ENCODE data around the gene ENDOG. TPM values are rescaled to one million over a fixed set of nuclear protein-coding genes. Genes with fewer than 3 reads are reported as not detected.

ENDOG gene
- total RNA-seq, 4 donors from 2014 or later: 2.1 to 22.0 (median 9.1) TPM

GRCh38 chr9:128833696-128834095 is 15.4 kb downstream of the ENDOG start:
- no peaks in the 10 kb centered on the region for H3K27me3 ChIP-seq
- no peak overlapping the region for H3K4me3 ChIP-seq
- no peak for TF ChIP-seq POLR2A (IDR thresholded peaks at IDR 0.05)
- TF ChIP-seq, protein P1, sequence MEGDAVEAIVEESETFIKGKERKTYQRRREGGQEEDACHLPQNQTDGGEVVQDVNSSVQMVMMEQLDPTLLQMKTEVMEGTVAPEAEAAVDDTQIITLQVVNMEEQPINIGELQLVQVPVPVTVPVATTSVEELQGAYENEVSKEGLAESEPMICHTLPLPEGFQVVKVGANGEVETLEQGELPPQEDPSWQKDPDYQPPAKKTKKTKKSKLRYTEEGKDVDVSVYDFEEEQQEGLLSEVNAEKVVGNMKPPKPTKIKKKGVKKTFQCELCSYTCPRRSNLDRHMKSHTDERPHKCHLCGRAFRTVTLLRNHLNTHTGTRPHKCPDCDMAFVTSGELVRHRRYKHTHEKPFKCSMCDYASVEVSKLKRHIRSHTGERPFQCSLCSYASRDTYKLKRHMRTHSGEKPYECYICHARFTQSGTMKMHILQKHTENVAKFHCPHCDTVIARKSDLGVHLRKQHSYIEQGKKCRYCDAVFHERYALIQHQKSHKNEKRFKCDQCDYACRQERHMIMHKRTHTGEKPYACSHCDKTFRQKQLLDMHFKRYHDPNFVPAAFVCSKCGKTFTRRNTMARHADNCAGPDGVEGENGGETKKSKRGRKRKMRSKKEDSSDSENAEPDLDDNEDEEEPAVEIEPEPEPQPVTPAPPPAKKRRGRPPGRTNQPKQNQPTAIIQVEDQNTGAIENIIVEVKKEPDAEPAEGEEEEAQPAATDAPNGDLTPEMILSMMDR (IDR thresholded peaks at IDR 0.05): no peak
- H3K36me3 ChIP-seq: no peaks in the 10 kb centered on the region
- no peak for DNase-seq
- no peaks in the 10 kb centered on the region for H3K9me3 ChIP-seq
- no peak overlapping the region for H3K27ac ChIP-seq
- intact Hi-C loops (cut with DNase I; ENCODE audit: low total_unique reads): no loop called here
- no peaks in the 10 kb centered on the region for H3K4me1 ChIP-seq

- intact Hi-C loops (cut with DNase I; ENCODE audit: low total_unique reads): no loop called here
- Histone ChIP-seq H3K4me1 (no peaks in the 10 kb centered on the region), H3K36me3 (no peaks in the 10 kb centered on the region), H3K27me3 (no peaks in the 10 kb centered on the region), H3K9me3 (no peaks in the 10 kb centered on the region), H3K27ac (no peak overlapping the region), H3K4me3 (no peak overlapping the region)
- TF ChIP-seq, protein P1 (IDR thresholded peaks at IDR 0.05): no peak
- no peak for TF ChIP-seq POLR2A (IDR thresholded peaks at IDR 0.05)
- DNase-seq: no peak
These were observed 17.2 kb downstream of the ENDOG start for GRCh38 chr9:128835246-128836210.

GRCh38 chr9:128836509-128837145 is 18.3 kb downstream of the ENDOG start:
- Histone ChIP-seq H3K4me1 (no peaks in the 10 kb centered on the region), H3K9me3 (no peaks in the 10 kb centered on the region), H3K27ac (no peak overlapping the region), H3K4me3 (no peak overlapping the region), H3K27me3 (no peaks in the 10 kb centered on the region), H3K36me3 (no peaks in the 10 kb centered on the region)
- intact Hi-C loops (cut with DNase I; ENCODE audit: low total_unique reads): no loop called here
- DNase-seq: no peak
- TF ChIP-seq, protein P1 (IDR thresholded peaks at IDR 0.05): no peak
- no peak for TF ChIP-seq POLR2A (IDR thresholded peaks at IDR 0.05)

DNA sequence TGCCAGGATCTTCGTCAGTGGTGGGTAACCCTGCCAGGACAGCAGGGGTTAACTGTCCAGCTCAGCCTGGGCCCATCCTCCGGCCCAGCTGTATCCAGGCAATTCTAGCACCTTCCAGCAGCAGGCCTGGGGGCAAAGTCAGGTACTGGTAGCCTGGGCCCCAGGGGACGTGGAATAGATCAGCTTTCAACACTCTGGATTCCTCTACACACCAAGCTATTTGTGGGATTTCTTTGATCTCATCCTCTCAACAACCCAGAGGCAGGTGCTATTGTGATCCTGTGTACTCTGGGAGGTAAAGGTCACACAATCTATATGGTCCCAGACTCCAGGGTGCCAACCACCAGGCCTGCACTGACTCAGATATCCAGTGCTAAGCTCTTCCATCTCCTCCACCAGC is 20.0 kb downstream of the ENDOG start:
- Histone ChIP-seq H3K27me3 (no peaks in the 10 kb centered on the region), H3K4me1 (no peaks in the 10 kb centered on the region), H3K36me3 (no peaks in the 10 kb centered on the region), H3K27ac (no peak overlapping the region), H3K9me3 (no peaks in the 10 kb centered on the region), H3K4me3 (no peak overlapping the region)
- intact Hi-C loops (cut with DNase I; ENCODE audit: low total_unique reads): no loop called here
- no peak for DNase-seq
- TF ChIP-seq, protein P1 (IDR thresholded peaks at IDR 0.05): no peak
- no peak for TF ChIP-seq POLR2A (IDR thresholded peaks at IDR 0.05)

GRCh38 chr9:128840524-128840923 is 22.2 kb downstream of the ENDOG start:
- Histone ChIP-seq H3K27ac (no peak overlapping the region), H3K36me3 (no peaks in the 10 kb centered on the region), H3K27me3 (no peaks in the 10 kb centered on the region), H3K4me1 (no peaks in the 10 kb centered on the region), H3K9me3 (no peaks in the 10 kb centered on the region), H3K4me3 (no peak overlapping the region)
- DNase-seq: no peak
- no peak for TF ChIP-seq POLR2A (IDR thresholded peaks at IDR 0.05)
- TF ChIP-seq, protein P1 (IDR thresholded peaks at IDR 0.05): no peak
- intact Hi-C loops (cut with DNase I; ENCODE audit: low total_unique reads): no loop called here

All from uterus (tissue), 4 donors.